HEK293 (cell line): ENCODE measurements around the gene FXYD1.

Source experiments
- CTCF ChIA-PET: fragments of 350-600 bp; formaldehyde crosslinking; extraction: SDS; loops from one replicate; lab custom pipeline; 2021; ENCODE audit warnings: antibody characterized with exemption; lab: Yijun Ruan, JAX
- POLR2A ChIA-PET: fragments of 300-600 bp; formaldehyde crosslinking; extraction: SDS; loops from one replicate; lab custom pipeline; 2020; ENCODE audit warnings: antibody characterized with exemption, inconsistent platforms; lab: Yijun Ruan, JAX
- H3K27ac ChIP-seq: fragments of 200-500 bp; sonication (Bioruptor generic); 2 replicates; pipeline ENCODE4 v1.5.1; 2014; ENCODE audit warnings: low read depth, low read length, control low read depth, inconsistent platforms; ENCODE audit errors: extremely low read depth
- H3K36me3 ChIP-seq, 2 experiments: fragments of 200-500 bp in 1 of 2; sonication (Bioruptor generic) in 1 of 2; 1 replicate in 1 of 2; 2 replicates in 1 of 2; pipeline ENCODE4 v1.5.1; 2014 to 2017; ENCODE audit warnings: inconsistent platforms in 2 of 2, low read length in 2 of 2; ENCODE audit not compliant: control insufficient read depth in 2 of 2, insufficient read depth in 1 of 2
- H3K4me1 ChIP-seq: fragments of 200-500 bp; sonication (Bioruptor generic); 2 replicates; pipeline ENCODE4 v1.5.1; 2014; ENCODE audit warnings: mild to moderate bottlenecking, low read length, inconsistent platforms; ENCODE audit not compliant: control insufficient read depth, insufficient read depth
- H3K4me3 ChIP-seq: 2 replicates; pipeline ENCODE4 v1.5.1; 2011; ENCODE audit warnings: low read depth, mild to moderate bottlenecking, control low read depth, low read length, moderate library complexity
- H3K9me3 ChIP-seq: fragments of 200-500 bp; sonication (Bioruptor generic); 2 replicates; pipeline ENCODE4 v1.5.1; 2014; ENCODE audit warnings: low read depth, low read length, inconsistent platforms; ENCODE audit not compliant: control insufficient read depth, insufficient read depth
- FEZF1 ChIP-seq: fragments of 450-650 bp; formaldehyde crosslinking; IDR thresholded peaks from 2 replicates; pipeline ENCODE4 v1.5.1; 2016; ENCODE audit warnings: missing biosample characterization, missing genetic modification characterization
- GLI2 ChIP-seq: fragments of 450-650 bp; formaldehyde crosslinking; IDR thresholded peaks from 2 replicates; pipeline ENCODE4; 2017; ENCODE audit warnings: missing biosample characterization, missing genetic modification characterization, low read depth, borderline replicate concordance
- GLI4 ChIP-seq: fragments of 450-650 bp; formaldehyde crosslinking; IDR thresholded peaks from 2 replicates; pipeline ENCODE4 v1.5.1; 2016; ENCODE audit warnings: missing biosample characterization, missing genetic modification characterization
- HOXC10 ChIP-seq: sonication (generic); formaldehyde crosslinking; IDR thresholded peaks from 2 replicates; pipeline ENCODE4 v1.8.1; 2023; ENCODE audit warnings: mild to moderate bottlenecking, missing genetic modification reagents
- PRDM1 ChIP-seq: fragments of 450-650 bp; formaldehyde crosslinking; IDR thresholded peaks from 2 replicates; pipeline ENCODE4; 2016; ENCODE audit warnings: missing biosample characterization, missing genetic modification characterization
- SP3 ChIP-seq: fragments of 450-650 bp; formaldehyde crosslinking; IDR thresholded peaks from 2 replicates; pipeline ENCODE4 v1.5.1; 2016; ENCODE audit warnings: missing biosample characterization, missing genetic modification characterization
- ZBTB7A ChIP-seq: fragments of 450-650 bp; formaldehyde crosslinking; IDR thresholded peaks from 2 replicates; pipeline ENCODE4 v1.5.1; 2016; ENCODE audit warnings: low read depth, missing biosample characterization, missing genetic modification characterization
- ZFP3 ChIP-seq: fragments of 450-650 bp; formaldehyde crosslinking; IDR thresholded peaks from 2 replicates; pipeline ENCODE4 v1.5.1; 2016; ENCODE audit warnings: low read depth, missing biosample characterization, missing genetic modification characterization
- ZNF274 ChIP-seq, 2 experiments: fragments of 200-500 bp in 1 of 2; fragments of 450-650 bp in 1 of 2; sonication (Bioruptor generic) in 1 of 2; formaldehyde crosslinking in 1 of 2; IDR thresholded peaks; 2 replicates each; pipeline versions ENCODE4 v1.5.1 to v1.6.1; 2014 to 2016; ENCODE audit warnings: borderline replicate concordance in 1 of 2, inconsistent platforms in 1 of 2, low read length in 1 of 2, missing biosample characterization in 1 of 2, missing genetic modification characterization in 1 of 2
- ZNF366 ChIP-seq: fragments of 450-650 bp; formaldehyde crosslinking; conservative IDR thresholded peaks from 2 replicates; pipeline ENCODE4 v1.5.1; 2016; ENCODE audit warnings: missing biosample characterization, missing genetic modification characterization
- ZNF433 ChIP-seq: fragments of 450-650 bp; formaldehyde crosslinking; IDR thresholded peaks from 2 replicates; pipeline ENCODE4 v1.5.1; 2016; ENCODE audit warnings: missing biosample characterization, missing genetic modification characterization, low read depth
- ZNF529 ChIP-seq: fragments of 450-650 bp; formaldehyde crosslinking; IDR thresholded peaks from 2 replicates; pipeline ENCODE4 v1.5.1; 2017; ENCODE audit warnings: missing genetic modification characterization, missing biosample characterization; ENCODE audit not compliant: insufficient replicate concordance
- ZNF626 ChIP-seq: fragments of 450-650 bp; sonication (Bioruptor Pico); formaldehyde crosslinking; IDR thresholded peaks from 2 replicates; pipeline ENCODE4 v1.5.1; 2018; ENCODE audit warnings: missing biosample characterization, missing genetic modification characterization, inconsistent platforms
- ZNF664 ChIP-seq: fragments of 450-650 bp; formaldehyde crosslinking; IDR thresholded peaks from 2 replicates; pipeline ENCODE4 v1.5.1; 2016; ENCODE audit warnings: missing biosample characterization, missing genetic modification characterization
- ZNF677 ChIP-seq: fragments of 450-650 bp; IDR thresholded peaks from 2 replicates; pipeline ENCODE4 v1.5.0; 2018; ENCODE audit warnings: missing biosample characterization, mild to moderate bottlenecking, missing genetic modification characterization, moderate library complexity
- ZNF776 ChIP-seq: fragments of 450-650 bp; formaldehyde crosslinking; IDR thresholded peaks from 2 replicates; pipeline ENCODE4 v1.5.0; 2017; ENCODE audit warnings: missing biosample characterization, missing genetic modification characterization, borderline replicate concordance
- TF ChIP-seq, protein P1 (sequence below): fragments of 450-650 bp; formaldehyde crosslinking; IDR thresholded peaks from 2 replicates; pipeline ENCODE4 v1.5.1; 2017; ENCODE audit warnings: missing biosample characterization, missing genetic modification characterization
- TF ChIP-seq, protein P2 (sequence below): fragments of 450-650 bp; formaldehyde crosslinking; IDR thresholded peaks from 2 replicates; pipeline ENCODE4 v1.5.1; 2016; ENCODE audit warnings: missing biosample characterization, missing genetic modification characterization
- TF ChIP-seq, protein P3 (sequence below): fragments of 450-650 bp; formaldehyde crosslinking; IDR thresholded peaks from 2 replicates; pipeline ENCODE4 v1.5.1; 2016; ENCODE audit warnings: missing biosample characterization, missing genetic modification characterization
- TF ChIP-seq, protein P4 (sequence below): fragments of 450-650 bp; formaldehyde crosslinking; IDR thresholded peaks from 2 replicates; pipeline ENCODE4 v1.5.1; 2016; ENCODE audit warnings: missing biosample characterization, missing genetic modification characterization, borderline replicate concordance
- TF ChIP-seq, protein P5 (sequence below): fragments of 450-650 bp; formaldehyde crosslinking; IDR thresholded peaks from 2 replicates; pipeline ENCODE4 v1.5.1; 2017; ENCODE audit warnings: missing biosample characterization, missing genetic modification characterization

The FXYD1 gene

DNA sequence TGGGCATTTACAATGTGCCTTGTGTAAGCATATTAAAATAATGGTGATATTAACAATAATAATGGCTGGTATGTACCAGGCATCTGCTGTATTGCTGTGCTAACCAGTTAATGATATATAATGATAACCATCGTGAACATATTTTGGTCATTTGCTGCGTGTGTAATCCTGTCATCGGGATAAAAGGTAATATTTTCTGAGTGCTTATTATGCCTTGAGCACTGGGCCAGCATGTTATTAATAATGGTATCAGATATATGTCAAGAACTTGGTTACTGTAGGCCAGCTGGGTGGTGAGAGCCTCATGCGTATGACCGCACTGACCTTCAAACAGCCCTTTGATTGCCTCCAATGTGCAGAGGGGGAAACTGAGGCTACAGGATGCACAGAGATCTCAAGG lies 45.2 kb upstream of the FXYD1 start:
- no peak overlapping the region for H3K4me3 ChIP-seq
- peaks cover 7% of the 10 kb centered on the region for H3K4me1 ChIP-seq
- H3K9me3 ChIP-seq, result no peaks in the 10 kb centered on the region
- no peak overlapping the region for H3K27ac ChIP-seq
- ChIA-PET CTCF (interaction anchor here (0.6 to 4.9 kb wide), 13 partner anchors 10 to 367 kb away, joined by 3 to 87 read pairs (median 5); partner anchors contain the start of gene LGI4), POLR2A (no interaction called here)
- no peaks in the 10 kb centered on the region; a peak in 1 of 3 replicates for H3K36me3 ChIP-seq
- TF ChIP-seq, protein P1, sequence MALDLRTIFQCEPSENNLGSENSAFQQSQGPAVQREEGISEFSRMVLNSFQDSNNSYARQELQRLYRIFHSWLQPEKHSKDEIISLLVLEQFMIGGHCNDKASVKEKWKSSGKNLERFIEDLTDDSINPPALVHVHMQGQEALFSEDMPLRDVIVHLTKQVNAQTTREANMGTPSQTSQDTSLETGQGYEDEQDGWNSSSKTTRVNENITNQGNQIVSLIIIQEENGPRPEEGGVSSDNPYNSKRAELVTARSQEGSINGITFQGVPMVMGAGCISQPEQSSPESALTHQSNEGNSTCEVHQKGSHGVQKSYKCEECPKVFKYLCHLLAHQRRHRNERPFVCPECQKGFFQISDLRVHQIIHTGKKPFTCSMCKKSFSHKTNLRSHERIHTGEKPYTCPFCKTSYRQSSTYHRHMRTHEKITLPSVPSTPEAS (tag by site-specific recombination), result no peak
- no peak for TF ChIP-seq ZNF433 (tag by site-specific recombination)
- TF ChIP-seq PRDM1 (tag by site-specific recombination), result no peak
- TF ChIP-seq, protein P2, sequence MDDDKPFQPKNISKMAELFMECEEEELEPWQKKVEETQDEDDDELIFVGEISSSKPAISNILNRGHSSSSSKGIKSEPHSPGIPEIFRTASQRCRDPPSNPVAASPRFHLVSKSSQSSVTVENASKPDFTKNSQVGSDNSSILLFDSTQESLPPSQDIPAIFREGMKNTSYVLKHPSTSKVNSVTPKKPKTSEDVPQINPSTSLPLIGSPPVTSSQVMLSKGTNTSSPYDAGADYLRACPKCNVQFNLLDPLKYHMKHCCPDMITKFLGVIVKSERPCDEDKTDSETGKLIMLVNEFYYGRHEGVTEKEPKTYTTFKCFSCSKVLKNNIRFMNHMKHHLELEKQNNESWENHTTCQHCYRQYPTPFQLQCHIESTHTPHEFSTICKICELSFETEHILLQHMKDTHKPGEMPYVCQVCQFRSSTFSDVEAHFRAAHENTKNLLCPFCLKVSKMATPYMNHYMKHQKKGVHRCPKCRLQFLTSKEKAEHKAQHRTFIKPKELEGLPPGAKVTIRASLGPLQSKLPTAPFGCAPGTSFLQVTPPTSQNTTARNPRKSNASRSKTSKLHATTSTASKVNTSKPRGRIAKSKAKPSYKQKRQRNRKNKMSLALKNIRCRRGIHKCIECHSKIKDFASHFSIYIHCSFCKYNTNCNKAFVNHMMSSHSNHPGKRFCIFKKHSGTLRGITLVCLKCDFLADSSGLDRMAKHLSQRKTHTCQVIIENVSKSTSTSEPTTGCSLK (tag by site-specific recombination), result no peak
- TF ChIP-seq ZNF626 (tag by site-specific recombination), result no peak
- no peak for TF ChIP-seq HOXC10 (CRISPR knock-in tag)
- no peak for TF ChIP-seq ZNF776 (tag by site-specific recombination)
- no peak for TF ChIP-seq GLI4
- TF ChIP-seq ZNF274 (IDR thresholded peaks at IDR 0.05; ENCODE audit: low read length), result no peak
- no peak for TF ChIP-seq ZNF274 (tag by site-specific recombination; IDR thresholded peaks at IDR 0.05; ENCODE audit: borderline replicate concordance)
- no peak for TF ChIP-seq ZBTB7A
- TF ChIP-seq ZNF677 (tag by site-specific recombination), result no peak
- no peak for TF ChIP-seq GLI2 (tag by site-specific recombination)
- TF ChIP-seq, all 188 proteins: peak for 0

DNA sequence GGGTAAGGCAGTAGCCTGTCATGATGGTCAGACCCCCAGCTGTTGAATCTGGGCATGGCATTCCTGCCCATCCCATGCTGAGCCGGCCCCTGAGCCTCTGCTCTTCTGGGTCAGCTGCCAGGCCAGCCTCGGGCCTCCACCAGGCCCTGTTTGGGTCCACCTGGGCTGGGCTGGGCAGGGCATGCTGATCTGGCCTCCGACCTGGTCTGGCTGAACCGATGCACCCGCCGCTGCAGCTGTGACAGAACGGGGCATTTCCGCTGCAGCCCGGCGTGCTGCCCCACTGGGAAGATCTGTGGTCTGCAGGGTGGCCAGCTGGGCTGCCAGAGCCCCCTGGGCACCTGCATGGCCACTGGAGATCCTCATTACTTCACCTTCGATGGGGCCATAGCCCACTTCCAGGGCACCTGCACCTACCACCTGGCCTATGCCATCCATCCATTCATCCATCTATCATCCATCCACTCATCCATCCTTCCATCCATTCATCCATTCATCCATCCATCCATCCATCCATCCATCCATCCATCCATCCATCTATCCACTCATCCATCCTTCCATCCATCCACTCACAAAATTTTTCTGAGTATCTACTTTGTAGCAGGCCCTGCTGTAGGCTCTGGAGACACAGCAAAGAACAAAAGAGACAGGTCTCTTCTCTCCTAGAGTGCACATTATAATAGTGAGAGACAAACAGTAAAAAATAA lies 44.5 kb upstream of the FXYD1 start:
- Histone ChIP-seq H3K9me3 (no peaks in the 10 kb centered on the region), H3K4me1 (peaks cover 7% of the 10 kb centered on the region), H3K36me3 (no peaks in the 10 kb centered on the region; a peak in 1 of 3 replicates), H3K27ac (no peak overlapping the region), H3K4me3 (no peak overlapping the region)
- ChIA-PET POLR2A (no interaction called here), CTCF (interaction anchor here (1.3 to 4.9 kb wide), 8 partner anchors 20 to 121 kb away, joined by 4 to 87 read pairs (median 7); partner anchors contain the start of gene LGI4)
- TF ChIP-seq, protein P3, sequence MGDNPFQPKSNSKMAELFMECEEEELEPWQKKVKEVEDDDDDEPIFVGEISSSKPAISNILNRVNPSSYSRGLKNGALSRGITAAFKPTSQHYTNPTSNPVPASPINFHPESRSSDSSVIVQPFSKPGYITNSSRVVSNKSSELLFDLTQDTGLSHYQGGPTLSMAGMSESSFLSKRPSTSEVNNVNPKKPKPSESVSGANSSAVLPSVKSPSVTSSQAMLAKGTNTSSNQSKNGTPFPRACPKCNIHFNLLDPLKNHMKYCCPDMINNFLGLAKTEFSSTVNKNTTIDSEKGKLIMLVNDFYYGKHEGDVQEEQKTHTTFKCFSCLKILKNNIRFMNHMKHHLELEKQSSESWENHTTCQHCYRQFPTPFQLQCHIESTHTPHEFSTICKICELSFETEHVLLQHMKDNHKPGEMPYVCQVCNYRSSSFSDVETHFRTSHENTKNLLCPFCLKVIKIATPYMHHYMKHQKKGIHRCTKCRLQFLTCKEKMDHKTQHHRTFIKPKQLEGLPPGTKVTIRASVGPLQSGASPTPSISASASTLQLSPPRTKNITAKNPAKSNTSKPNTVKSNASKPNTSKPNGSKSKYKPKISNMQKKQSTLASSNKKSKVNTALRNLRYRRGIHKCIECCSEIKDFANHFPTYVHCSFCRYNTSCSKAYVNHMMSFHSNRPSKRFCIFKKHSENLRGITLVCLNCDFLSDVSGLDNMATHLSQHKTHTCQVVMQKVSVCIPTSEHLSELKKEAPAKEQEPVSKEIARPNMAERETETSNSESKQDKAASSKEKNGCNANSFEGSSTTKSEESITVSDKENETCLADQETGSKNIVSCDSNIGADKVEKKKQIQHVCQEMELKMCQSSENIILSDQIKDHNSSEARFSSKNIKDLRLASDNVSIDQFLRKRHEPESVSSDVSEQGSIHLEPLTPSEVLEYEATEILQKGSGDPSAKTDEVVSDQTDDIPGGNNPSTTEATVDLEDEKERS, result no peak
- peak; percentile 8; the same call in 1 of the 2 replicates for TF ChIP-seq ZNF664 (tag by site-specific recombination)
- no peak for TF ChIP-seq ZFP3 (tag by site-specific recombination)
- TF ChIP-seq, protein P4, sequence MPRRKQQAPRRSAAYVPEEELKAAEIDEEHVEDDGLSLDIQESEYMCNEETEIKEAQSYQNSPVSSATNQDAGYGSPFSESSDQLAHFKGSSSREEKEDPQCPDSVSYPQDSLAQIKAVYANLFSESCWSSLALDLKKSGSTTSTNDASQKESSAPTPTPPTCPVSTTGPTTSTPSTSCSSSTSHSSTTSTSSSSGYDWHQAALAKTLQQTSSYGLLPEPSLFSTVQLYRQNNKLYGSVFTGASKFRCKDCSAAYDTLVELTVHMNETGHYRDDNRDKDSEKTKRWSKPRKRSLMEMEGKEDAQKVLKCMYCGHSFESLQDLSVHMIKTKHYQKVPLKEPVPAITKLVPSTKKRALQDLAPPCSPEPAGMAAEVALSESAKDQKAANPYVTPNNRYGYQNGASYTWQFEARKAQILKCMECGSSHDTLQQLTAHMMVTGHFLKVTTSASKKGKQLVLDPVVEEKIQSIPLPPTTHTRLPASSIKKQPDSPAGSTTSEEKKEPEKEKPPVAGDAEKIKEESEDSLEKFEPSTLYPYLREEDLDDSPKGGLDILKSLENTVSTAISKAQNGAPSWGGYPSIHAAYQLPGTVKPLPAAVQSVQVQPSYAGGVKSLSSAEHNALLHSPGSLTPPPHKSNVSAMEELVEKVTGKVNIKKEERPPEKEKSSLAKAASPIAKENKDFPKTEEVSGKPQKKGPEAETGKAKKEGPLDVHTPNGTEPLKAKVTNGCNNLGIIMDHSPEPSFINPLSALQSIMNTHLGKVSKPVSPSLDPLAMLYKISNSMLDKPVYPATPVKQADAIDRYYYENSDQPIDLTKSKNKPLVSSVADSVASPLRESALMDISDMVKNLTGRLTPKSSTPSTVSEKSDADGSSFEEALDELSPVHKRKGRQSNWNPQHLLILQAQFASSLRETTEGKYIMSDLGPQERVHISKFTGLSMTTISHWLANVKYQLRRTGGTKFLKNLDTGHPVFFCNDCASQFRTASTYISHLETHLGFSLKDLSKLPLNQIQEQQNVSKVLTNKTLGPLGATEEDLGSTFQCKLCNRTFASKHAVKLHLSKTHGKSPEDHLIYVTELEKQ (tag by site-specific recombination), result no peak
- TF ChIP-seq FEZF1 (tag by site-specific recombination), result no peak
- TF ChIP-seq SP3 (tag by site-specific recombination), result no peak
- no peak for TF ChIP-seq ZNF529 (tag by site-specific recombination)
- peak; percentile 100 for TF ChIP-seq ZNF366
- TF ChIP-seq, protein P5, sequence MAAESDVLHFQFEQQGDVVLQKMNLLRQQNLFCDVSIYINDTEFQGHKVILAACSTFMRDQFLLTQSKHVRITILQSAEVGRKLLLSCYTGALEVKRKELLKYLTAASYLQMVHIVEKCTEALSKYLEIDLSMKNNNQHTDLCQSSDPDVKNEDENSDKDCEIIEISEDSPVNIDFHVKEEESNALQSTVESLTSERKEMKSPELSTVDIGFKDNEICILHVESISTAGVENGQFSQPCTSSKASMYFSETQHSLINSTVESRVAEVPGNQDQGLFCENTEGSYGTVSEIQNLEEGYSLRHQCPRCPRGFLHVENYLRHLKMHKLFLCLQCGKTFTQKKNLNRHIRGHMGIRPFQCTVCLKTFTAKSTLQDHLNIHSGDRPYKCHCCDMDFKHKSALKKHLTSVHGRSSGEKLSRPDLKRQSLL (tag by site-specific recombination), result no peak
